Subcutaneous adipose tissue (tissue), 4 donors: Measurements from ENCODE around the gene LOXL1. TPM values are rescaled to one million over a fixed set of nuclear protein-coding genes. Genes with fewer than 3 reads are reported as not detected.

Experiments used
- total RNA-seq, 4 donors: library from RNA; depleted of rRNA; stranded (reverse); fragments of >200 nt; gene quantifications; one replicate each; pipeline ENCODE4 v1.1.0, GENCODE V29; 2016
- TF ChIP-seq, protein P1 (sequence below): fragments of 450-650 bp; IDR thresholded peaks from one replicate; pipeline ENCODE4 v1.5.1; 2016; ENCODE audit warnings: low read depth, mild to moderate bottlenecking, control low read depth, antibody characterized with exemption, moderate library complexity

LOXL1 gene
- total RNA-seq, 4 donors from 2014 or later, result 4.2 to 9.2 (median 6.3) TPM

DNA sequence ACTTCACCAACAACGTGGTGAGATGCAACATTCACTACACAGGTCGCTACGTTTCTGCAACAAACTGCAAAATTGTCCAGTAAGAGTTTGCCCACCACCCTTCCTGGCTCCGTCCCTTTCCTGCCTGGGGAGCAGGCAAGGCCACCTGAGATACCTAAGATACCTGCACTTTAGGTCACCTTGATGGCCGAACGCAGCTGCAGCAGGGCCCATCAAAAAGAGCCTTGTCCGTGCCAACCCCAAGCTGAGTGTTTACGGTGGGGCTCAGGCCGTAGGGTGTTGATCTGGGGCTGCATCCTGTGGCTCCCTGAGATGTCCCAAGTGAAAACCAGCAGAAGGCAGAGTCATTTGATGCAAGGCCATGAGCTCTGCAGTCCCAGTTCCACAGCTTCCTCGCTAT is 23.2 kb downstream of the LOXL1 start:
- TF ChIP-seq, protein P1, sequence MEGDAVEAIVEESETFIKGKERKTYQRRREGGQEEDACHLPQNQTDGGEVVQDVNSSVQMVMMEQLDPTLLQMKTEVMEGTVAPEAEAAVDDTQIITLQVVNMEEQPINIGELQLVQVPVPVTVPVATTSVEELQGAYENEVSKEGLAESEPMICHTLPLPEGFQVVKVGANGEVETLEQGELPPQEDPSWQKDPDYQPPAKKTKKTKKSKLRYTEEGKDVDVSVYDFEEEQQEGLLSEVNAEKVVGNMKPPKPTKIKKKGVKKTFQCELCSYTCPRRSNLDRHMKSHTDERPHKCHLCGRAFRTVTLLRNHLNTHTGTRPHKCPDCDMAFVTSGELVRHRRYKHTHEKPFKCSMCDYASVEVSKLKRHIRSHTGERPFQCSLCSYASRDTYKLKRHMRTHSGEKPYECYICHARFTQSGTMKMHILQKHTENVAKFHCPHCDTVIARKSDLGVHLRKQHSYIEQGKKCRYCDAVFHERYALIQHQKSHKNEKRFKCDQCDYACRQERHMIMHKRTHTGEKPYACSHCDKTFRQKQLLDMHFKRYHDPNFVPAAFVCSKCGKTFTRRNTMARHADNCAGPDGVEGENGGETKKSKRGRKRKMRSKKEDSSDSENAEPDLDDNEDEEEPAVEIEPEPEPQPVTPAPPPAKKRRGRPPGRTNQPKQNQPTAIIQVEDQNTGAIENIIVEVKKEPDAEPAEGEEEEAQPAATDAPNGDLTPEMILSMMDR, result no peak

DNA sequence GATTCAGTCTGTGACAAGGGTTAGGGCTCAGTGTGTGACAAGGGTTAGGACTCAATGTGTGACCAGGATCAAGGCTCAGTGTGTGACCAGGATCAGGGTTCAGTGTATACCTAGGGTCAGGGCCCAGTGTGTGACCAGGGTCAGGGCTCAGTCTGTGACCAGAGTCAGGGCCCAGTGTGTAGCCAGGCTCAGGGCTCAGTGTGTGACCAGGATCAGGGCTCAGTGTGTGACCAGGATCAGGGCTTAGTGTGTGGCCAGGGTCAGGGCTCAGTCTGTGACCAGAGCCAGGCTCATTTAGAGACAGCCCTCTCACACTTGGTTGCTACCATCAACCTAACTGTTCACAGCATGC is 24.2 kb downstream of the LOXL1 start:
- TF ChIP-seq, protein P1, result no peak

DNA sequence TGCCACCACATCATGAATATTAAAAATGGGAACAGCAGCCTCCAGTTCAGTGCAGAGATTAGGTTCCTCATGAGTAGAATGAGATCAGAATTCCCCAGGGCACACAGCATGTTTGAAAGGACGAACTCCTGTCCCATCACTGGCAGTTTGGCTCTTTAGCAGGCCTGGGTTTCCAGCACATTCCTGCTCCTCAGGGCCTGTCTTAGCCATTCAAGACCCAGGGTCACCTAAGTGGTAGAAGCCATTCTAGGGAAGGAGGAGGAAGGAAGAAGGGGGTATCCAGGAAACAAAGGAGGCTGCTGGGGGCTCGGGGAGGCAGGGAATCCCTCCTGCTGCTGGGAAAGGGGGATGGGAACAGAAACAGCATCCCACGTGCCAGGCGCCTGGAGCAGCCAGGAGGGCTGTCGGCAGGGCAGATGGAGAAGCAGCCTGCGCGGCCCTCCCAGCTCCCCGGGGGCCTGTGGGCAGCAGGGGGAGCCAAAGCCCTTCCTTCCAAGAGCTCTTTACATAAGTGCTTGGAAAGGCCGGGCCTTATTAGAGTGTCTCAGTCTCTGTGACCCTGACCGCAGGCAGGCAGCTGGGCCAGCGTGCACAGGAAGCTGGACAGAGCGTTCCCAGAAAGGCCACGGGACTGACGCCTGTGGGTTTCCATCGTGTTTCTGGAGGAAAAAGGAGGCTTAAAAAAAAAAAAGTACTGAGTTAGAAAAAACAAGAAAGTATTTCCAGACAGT is 24.7 kb downstream of the LOXL1 start:
- TF ChIP-seq, protein P1, result no peak

DNA sequence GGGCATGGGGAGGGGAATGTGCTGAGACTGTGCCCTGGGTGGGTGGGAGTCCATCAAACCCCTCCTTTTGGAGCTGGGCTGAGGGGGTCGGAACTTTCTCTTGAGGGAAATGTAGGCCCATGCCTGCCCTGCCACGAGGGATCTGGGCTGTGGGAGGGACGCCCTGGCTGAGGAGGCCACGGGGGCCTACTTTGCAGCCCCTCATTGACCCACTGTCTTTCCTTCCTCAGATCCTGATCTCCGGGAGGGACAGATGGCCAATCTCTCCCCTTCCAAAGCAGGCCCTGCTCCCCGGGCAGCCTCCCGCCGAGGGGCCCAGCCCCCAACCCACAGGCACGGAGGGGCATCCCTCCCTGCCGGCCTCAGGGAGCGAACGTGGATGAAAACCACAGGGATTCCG is 25.3 kb downstream of the LOXL1 start:
- TF ChIP-seq, protein P1, result no peak

DNA sequence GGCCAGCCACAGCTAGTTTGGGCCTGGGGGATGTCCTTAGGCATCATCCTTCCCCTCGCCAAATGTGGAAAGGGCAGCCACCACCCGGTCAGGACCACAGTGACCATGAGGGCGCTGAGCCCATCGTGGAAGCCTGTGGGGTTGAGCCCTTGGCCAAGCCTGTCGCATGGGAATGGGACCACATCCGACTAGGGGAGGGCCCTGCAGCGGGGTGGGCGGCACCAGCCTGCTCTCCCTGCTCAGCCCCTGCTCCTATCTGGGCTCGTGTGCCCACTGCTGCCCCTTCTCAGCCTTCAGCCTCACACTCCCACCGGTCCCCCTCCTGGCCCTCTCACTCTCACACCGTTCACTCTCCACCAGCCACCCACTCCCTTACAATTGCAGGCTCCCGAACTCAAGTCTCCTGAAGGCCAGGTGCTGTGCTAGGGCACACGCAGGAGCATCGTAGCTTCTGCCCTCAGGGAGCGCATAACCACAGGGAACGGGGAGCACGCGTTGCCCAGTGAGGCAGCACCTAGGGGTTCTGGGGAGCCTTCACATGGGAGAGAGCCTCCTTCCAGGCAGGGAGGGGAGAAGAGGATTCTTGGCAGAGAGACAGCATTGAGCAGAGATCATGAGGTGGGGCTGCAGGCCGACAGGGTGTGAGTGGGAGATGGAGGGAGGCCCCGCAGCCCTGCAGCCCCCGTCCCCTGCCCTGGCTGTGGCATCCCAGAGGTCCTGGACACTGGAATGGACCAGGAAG is 26.1 kb downstream of the LOXL1 start:
- TF ChIP-seq, protein P1, result no peak

DNA sequence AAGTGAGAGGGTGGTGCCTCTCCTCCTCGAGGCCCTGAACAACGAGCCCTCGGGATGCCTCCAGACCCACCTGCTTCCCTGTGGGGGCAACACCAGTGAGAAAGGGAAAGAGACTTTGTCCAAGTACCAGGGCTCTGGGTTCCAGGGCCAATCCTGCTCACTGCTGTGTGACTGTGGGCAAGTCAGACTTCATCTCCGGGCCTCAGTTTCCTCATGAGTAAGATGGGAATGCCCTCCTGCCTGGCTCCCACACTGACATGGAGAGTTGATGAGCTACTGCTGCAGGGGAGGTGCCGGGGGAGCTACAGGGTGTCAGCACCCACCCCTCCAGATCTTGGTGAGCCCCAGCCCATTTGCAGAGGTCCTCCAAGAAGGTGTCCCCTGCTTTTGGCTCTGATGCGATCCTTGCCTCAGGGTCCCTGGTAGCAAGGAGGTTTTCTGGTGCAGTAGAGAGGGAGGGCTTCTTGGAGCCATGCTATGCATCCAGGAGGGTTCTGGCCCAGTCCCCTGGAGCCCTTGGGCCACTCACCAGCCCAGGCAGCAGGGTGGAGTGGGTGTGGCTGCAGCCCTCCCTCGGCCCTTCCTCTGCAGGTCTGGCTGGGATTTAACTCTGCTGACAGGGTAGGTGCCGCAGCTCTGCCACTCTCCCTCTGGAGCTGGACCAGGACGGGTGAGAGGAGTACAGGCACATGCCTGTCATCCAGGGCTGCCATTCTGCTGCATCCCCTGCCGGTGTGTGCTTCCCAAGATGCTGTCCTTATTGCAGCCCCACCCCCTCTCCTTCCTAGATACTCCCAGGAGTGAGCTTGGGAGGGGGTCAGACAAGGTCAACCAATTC is 26.9 kb downstream of the LOXL1 start:
- TF ChIP-seq, protein P1, result no peak
